Ovary (tissue), 9 donors: ENCODE results near the gene VPS8. TPM values are rescaled to one million over a fixed set of nuclear protein-coding genes. Genes with fewer than 3 reads are reported as not detected.

Experiments
- DNase-seq, 5 donors: peaks; one replicate each; pipeline ENCODE4 v3.0.0-alpha.2; 2019 to 2020
- H3K27ac ChIP-seq, 2 donors: fragments of 200-600 bp; one replicate each; pipeline versions ENCODE4 v1.5.1 to v1.8.0; 2019 to 2022
- H3K27me3 ChIP-seq: fragments of 200-600 bp; one replicate; pipeline ENCODE4 v1.8.0; 2022
- H3K36me3 ChIP-seq: fragments of 200-600 bp; sonication (generic); one replicate; pipeline ENCODE4 v1.5.1; 2019
- H3K4me1 ChIP-seq: one replicate; pipeline ENCODE4 v1.8.1; 2013; ENCODE audit warnings: mild to moderate bottlenecking, moderate library complexity; ENCODE audit not compliant: insufficient read depth
- H3K4me3 ChIP-seq: fragments of 200-600 bp; sonication (generic); one replicate; pipeline ENCODE4 v1.5.1; 2017
- H3K9me3 ChIP-seq, 2 donors: fragments of 200-600 bp in 1 of 2; sonication (generic) in 1 of 2; one replicate each; pipeline versions ENCODE4 v1.5.1 to v1.8.1; 2013 to 2019; ENCODE audit warnings: mild to moderate bottlenecking in 1 of 2, moderate library complexity in 1 of 2
- CTCF ChIP-seq, 3 donors: fragments of 450-650 bp in 2 of 3; fragments of 200-600 bp in 1 of 3; IDR thresholded peaks; one replicate each; pipeline versions ENCODE4 v1.5.1 to v1.8.0; 2016 to 2022; ENCODE audit warnings: antibody characterized with exemption in 3 of 3, mild to moderate bottlenecking in 1 of 3
- EP300 ChIP-seq: sonication (generic); formaldehyde crosslinking; IDR thresholded peaks from one replicate; pipeline ENCODE4 v1.6.1; 2017; ENCODE audit warnings: antibody characterized with exemption
- POLR2A ChIP-seq: fragments of 450-650 bp; IDR thresholded peaks from one replicate; pipeline ENCODE4 v1.6.1; 2017; ENCODE audit warnings: antibody characterized with exemption, mild to moderate bottlenecking, moderate library complexity
- WGBS, 3 donors: extraction: QIAGEN DNeasy Blood & Tissue Kit in 1 of 3; methylation state at CpG; one replicate each; pipeline versions ENCODE4 v1.1.5 to v1.1.7; 2013 to 2017; 5-methylcytosine and 5-hydroxymethylcytosine counted together
- intact Hi-C, 4 donors: fragments of 100-400 bp; cut with DNase I; formaldehyde crosslinking; loops; one replicate each; pipeline versions ENCODE4 v1.11.0 to v1.15.1; 2022 to 2023
- polyA plus RNA-seq, 2 donors: library from polyadenylated mRNA; stranded (reverse); fragments of 200-250 nt in 1 of 2; fragments of 350-450 nt in 1 of 2; fragmentation: Illumina TruSeq in 1 of 2; extraction: RNeasy Lipid Tissue Mini Kit (QIAGEN cat#74804) in 1 of 2; gene quantifications; one replicate each; pipeline ENCODE4 v1.2.3, GENCODE V29; 2013 to 2014
- total RNA-seq, 7 donors: library from RNA; depleted of rRNA in 2 of 7; stranded (reverse); fragments of >200 nt in 2 of 7; fragmentation: NEBNext Ultra II Directional in 3 of 7; extraction: Animal tissue kit (Norgen Biotek cat#: 25700) in 3 of 7; gene quantifications; one replicate each; pipeline versions ENCODE4 v1.1.0 to v1.2.4, GENCODE V29; 2016 to 2023
- donor health status: DM: no; HTN: no; CAD: no; lungs with moderate emphysema.
- donor health status: DM: no; HTN: no; CAD: no.
- donor health status: Bipolar disorder and iron deficiency.
- donor health status: DM: yes; HTN: yes; CAD: no.
- donor health status: DM: no; HTN: no; CAD: no.
- donor health status: DM: yes; HTN: yes; CAD: no.

Gene VPS8
- total and polyA plus RNA-seq, 9 donors, result 15.0 to 58.8 (median 42.7) TPM

- Histone ChIP-seq H3K27ac (no peak overlapping the region), H3K4me3 (no peak overlapping the region), H3K36me3 (no peaks in the 10 kb centered on the region), H3K27me3 (no peaks in the 10 kb centered on the region), H3K9me3 (no peaks in the 10 kb centered on the region), H3K4me1 (no peaks in the 10 kb centered on the region)
- WGBS, 3 donors, result 0 to 4% (median 4%) methylated on average over 1 of the region's 1 CpG
- intact Hi-C loops, result no loop called here
- no peak for DNase-seq
- no peak for TF ChIP-seq CTCF (IDR thresholded peaks at IDR 0.05)
Measured at GRCh38 chr3:184977796-184978195, 165.8 kb downstream of the VPS8 start.

GRCh38 chr3:184981071-184981470 lies 169.1 kb downstream of the VPS8 start:
- intact Hi-C loops, result no loop called here
- no peak for DNase-seq
- Histone ChIP-seq H3K4me1 (no peaks in the 10 kb centered on the region), H3K27ac (no peak overlapping the region), H3K9me3 (no peaks in the 10 kb centered on the region), H3K27me3 (no peaks in the 10 kb centered on the region), H3K36me3 (no peaks in the 10 kb centered on the region), H3K4me3 (no peak overlapping the region)
- WGBS, 3 donors, result 90 to 99% (median 98%) methylated on average over 3 of the region's 3 CpGs
- TF ChIP-seq POLR2A (no peak), EP300 (no peak), CTCF (IDR thresholded peaks at IDR 0.05) (no peak)

GRCh38 chr3:184982076-184982475 lies 170.1 kb downstream of the VPS8 start:
- Histone ChIP-seq H3K27ac (no peak overlapping the region), H3K9me3 (no peaks in the 10 kb centered on the region), H3K4me3 (no peak overlapping the region), H3K4me1 (no peaks in the 10 kb centered on the region), H3K36me3 (no peaks in the 10 kb centered on the region), H3K27me3 (no peaks in the 10 kb centered on the region)
- intact Hi-C loops, result no loop called here
- no peak for DNase-seq
- TF ChIP-seq POLR2A, result no peak
- TF ChIP-seq CTCF (IDR thresholded peaks at IDR 0.05), result no peak
- no peak for TF ChIP-seq EP300
- WGBS, 3 donors, result 84 to 90% (median 90%) methylated on average over 3 of the region's 3 CpGs

- Histone ChIP-seq H3K4me3 (no peak overlapping the region), H3K27ac (no peak overlapping the region), H3K36me3 (no peaks in the 10 kb centered on the region), H3K27me3 (no peaks in the 10 kb centered on the region), H3K9me3 (no peaks in the 10 kb centered on the region), H3K4me1 (no peaks in the 10 kb centered on the region)
- no peak for DNase-seq
- WGBS, 3 donors, result 91 to 94% (median 94%) methylated on average over 5 of the region's 5 CpGs
- intact Hi-C loops, result no loop called here
- no peak for TF ChIP-seq EP300
Measured at GRCh38 chr3:184985586-184985985, 173.6 kb downstream of the VPS8 start.

- no peaks in the 10 kb centered on the region for H3K36me3 ChIP-seq
- no peak overlapping the region for H3K4me3 ChIP-seq
- WGBS, 3 donors, result 93 to 96% (median 95%) methylated on average over 3 of the region's 3 CpGs
- intact Hi-C loops, result no loop called here
- DNase-seq, result no peak
- TF ChIP-seq POLR2A (no peak), EP300 (no peak), CTCF (IDR thresholded peaks at IDR 0.05) (no peak)
- no peaks in the 10 kb centered on the region for H3K4me1 ChIP-seq
- no peaks in the 10 kb centered on the region for H3K9me3 ChIP-seq
- H3K27me3 ChIP-seq, result no peaks in the 10 kb centered on the region
- H3K27ac ChIP-seq, result no peak overlapping the region
Measured at GRCh38 chr3:184986366-184986889, 174.5 kb downstream of the VPS8 start.
